ENCODE results near the gene RACK1. TPM values are rescaled to one million over a fixed set of nuclear protein-coding genes. Genes with fewer than 3 reads are reported as not detected.

Gene RACK1
- total RNA-seq, 1 experiment from 2014 or later: 2,552 TPM

- H3K4me3 Mint-ChIP-seq: peak overlapping the region; percentile 72 to 93
- peak; percentile 82 for DNase-seq
- no peak overlapping the region for H2AK5ac ChIP-seq (ENCODE audit: insufficient read length, low read length)
- no CpG with 5 or more reads among the region's 46 CpGs for WGBS (ENCODE audit: extremely low coverage, insufficient read length, low lambda C conversion rate)
- TF ChIP-seq CTCF (conservative IDR thresholded peaks at IDR 0.05): peak; percentile 24; the same call in 2 of the 3 replicates
- no peaks in the 10 kb centered on the region; the same call in 1 of the 2 replicates for H3K27me3 ChIP-seq (ENCODE audit: insufficient read depth, low read length)
- no peak overlapping the region for H3K14ac ChIP-seq (ENCODE audit: insufficient read depth, low read length)
- H3K56ac ChIP-seq (ENCODE audit: insufficient read length, low read depth, low read length): no peak overlapping the region
- no peak overlapping the region for H3K23ac ChIP-seq (ENCODE audit: insufficient read length, low read depth, low read length)
- H3K4me1 ChIP-seq (ENCODE audit: insufficient read depth, low read length): no peaks in the 10 kb centered on the region; the same call in 1 of the 2 replicates
- no peak overlapping the region for H2BK12ac ChIP-seq (ENCODE audit: insufficient read length, low read depth, low read length)
- H3K23me2 ChIP-seq (ENCODE audit: insufficient read length, low read depth, low read length, poor library complexity, severe bottlenecking): peaks cover 9% of the 10 kb centered on the region
- H3K9me3 ChIP-seq (ENCODE audit: control insufficient read depth, low read depth, low read length): no peaks in the 10 kb centered on the region
- H3K79me1 ChIP-seq (ENCODE audit: insufficient read depth, low read depth, low read length, poor library complexity, severe bottlenecking): no peaks in the 10 kb centered on the region
- no peak overlapping the region for H3K4ac ChIP-seq (ENCODE audit: low read depth, low read length)
- no peak overlapping the region for H3K18ac ChIP-seq (ENCODE audit: insufficient read length, low read depth, low read length)
- no peaks in the 10 kb centered on the region for H4K20me1 ChIP-seq (ENCODE audit: control insufficient read depth, insufficient read depth, insufficient read length)
- H3K9ac ChIP-seq (ENCODE audit: extremely low read depth, insufficient read length, low read length): no peak overlapping the region
- H2BK20ac ChIP-seq (ENCODE audit: low read depth, low read length, poor library complexity, severe bottlenecking): no peak overlapping the region
- H3K27ac Mint-ChIP-seq: peak overlapping the region in 1 of 3 experiments; percentile 8; a peak in 2 of 7 replicates
- H3T11ph ChIP-seq (ENCODE audit: low read length): no peak overlapping the region
- H3K36me3 Mint-ChIP-seq (ENCODE audit: insufficient read depth in 1 of 3, low read depth in 3 of 3): peaks cover 0 to 3% (median 0%) of the 10 kb centered on the region in 3 experiments; a peak in 1 of 7 replicates
- H3K4me1 Mint-ChIP-seq: peaks cover 23 to 28% of the 10 kb centered on the region in 2 experiments
- H4K8ac ChIP-seq (replicated peaks; ENCODE audit: insufficient read length, low read depth, low read length): no peak overlapping the region
- H4K5ac ChIP-seq (ENCODE audit: insufficient read length, low read depth, low read length): no peak overlapping the region
- H2AFZ ChIP-seq (ENCODE audit: low read length): no peak overlapping the region
- H3K27me3 Mint-ChIP-seq (ENCODE audit: low read depth): peaks cover 43% of the 10 kb centered on the region
- no peak overlapping the region for H4K91ac ChIP-seq (ENCODE audit: insufficient read length, low read depth, low read length)
- H2BK120ac ChIP-seq (ENCODE audit: low read depth, low read length, poor library complexity, severe bottlenecking): no peak overlapping the region
- peak overlapping the region; percentile 70 for H3K4me2 ChIP-seq (ENCODE audit: insufficient read depth, insufficient read length, low read length)
- no peaks in the 10 kb centered on the region for H3K79me2 ChIP-seq (ENCODE audit: insufficient read depth, low read length)
- H3K9me3 Mint-ChIP-seq: peaks cover 0 to 7% of the 10 kb centered on the region in 2 experiments; a peak in 2 of 5 replicates
- H3K27ac ChIP-seq (ENCODE audit: insufficient read length, low read depth, low read length): no peak overlapping the region
- no peak overlapping the region for H2BK15ac ChIP-seq (ENCODE audit: low read depth, low read length)
- H2BK5ac ChIP-seq (ENCODE audit: insufficient read length, low read length): no peak overlapping the region
Observed at GRCh38 chr5:181217111-181217802, 26.4 kb downstream of the RACK1 start.

All from H9 (cell line).